TTC549 (cell line): ENCODE results near the gene ARHGAP19.

ENCODE experiments used
- FAIRE-seq: peaks from 2 replicates; lab custom pipeline; 2012; peaks lifted over from hg19 to GRCh38; lab: Jason Lieb, UNC

The ARHGAP19 gene

DNA sequence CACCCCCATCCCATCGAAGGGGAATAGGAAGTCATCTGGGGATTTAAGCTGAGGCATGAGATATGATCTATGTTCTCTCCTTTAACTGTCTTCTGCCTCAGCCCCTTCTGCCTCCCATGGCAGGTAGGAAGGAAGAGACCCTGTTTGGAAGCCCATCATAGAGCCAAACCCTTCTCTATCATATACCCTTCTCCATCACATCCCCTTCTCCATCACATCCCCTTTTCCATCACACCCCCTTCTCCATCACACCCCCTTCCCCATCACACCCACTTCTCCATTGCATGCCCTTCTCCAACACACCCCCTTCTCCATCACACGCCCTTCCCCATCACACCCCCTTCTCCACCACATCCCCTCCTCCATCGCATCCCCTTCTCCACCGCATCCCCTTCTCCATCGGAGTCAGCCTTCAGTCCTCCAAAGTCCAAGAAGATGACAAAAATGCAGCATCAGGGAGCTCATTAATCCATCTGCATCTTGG, 99.4 kb downstream of the ARHGAP19 start:
- FAIRE-seq = no peak

- FAIRE-seq = no peak
Observed at GRCh38 chr10:97190450-97190849, 102.0 kb downstream of the ARHGAP19 start.

- FAIRE-seq = no peak
Observed at GRCh38 chr10:97188261-97188711, 104.2 kb downstream of the ARHGAP19 start.

DNA sequence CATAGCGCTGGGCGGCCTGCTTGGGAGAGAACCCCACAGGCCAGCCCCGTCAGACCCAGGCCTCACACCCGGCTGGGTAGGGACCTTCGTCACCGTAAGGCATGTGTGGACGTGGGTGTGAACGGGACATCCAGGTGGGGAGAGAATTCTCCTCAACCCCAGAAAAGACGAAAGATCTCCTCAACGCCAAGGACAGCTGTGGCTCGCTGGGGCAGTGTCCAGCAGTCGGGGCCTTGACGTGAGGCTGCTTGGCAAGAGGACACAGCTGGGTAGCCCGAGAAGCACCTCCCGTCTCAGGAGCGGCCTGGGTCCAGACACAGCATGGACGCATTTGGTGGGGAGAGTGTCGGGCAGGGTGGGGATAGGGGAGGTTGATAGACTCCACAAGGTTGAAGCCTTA, 105.5 kb downstream of the ARHGAP19 start:
- no peak for FAIRE-seq

DNA sequence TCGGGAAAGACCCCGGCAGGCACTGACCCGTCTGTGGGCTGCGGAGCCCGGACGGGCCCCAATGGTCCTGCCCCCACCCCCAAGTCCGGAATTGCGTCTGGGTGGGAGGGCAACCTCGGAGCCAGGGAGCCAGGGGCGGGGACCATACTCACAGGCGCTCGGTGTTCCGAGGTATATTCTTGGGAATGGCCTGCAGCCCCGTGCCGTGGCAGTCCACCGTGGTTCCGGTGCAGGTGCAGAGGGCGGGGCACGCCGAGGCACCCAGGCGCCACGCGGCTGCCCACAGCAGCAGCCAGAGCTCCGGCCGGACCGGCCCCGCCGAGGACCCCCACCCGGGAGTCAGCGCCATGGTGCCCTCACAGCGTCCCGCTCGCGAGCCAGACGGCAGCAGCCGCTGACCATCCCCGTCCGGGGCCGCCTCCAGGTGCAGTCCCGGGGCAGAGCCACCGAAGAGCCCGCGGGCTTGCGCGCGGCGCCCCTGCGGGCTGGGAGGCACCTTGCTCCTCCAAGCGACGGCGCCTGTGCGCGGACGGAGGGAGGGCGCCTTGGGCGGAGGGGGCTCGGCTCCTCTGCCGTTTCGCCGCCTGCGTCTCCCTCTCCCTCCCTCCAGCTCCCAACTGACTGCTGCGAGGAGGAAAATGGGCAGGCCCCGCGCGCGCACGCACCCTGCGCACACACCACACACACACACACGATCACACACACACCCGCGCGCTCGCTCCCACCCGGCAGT, 106.9 kb downstream of the ARHGAP19 start, which contains the start of gene SLIT1:
Gene SLIT1, minus strand, starts transcription at position 634 of the 733 bp plus-strand sequence. Its CDS starts 285 bp downstream, at position 349.
- FAIRE-seq = no peak

GRCh38 chr10:97184971-97185325, 107.5 kb downstream of the ARHGAP19 start:
- FAIRE-seq = no peak

DNA sequence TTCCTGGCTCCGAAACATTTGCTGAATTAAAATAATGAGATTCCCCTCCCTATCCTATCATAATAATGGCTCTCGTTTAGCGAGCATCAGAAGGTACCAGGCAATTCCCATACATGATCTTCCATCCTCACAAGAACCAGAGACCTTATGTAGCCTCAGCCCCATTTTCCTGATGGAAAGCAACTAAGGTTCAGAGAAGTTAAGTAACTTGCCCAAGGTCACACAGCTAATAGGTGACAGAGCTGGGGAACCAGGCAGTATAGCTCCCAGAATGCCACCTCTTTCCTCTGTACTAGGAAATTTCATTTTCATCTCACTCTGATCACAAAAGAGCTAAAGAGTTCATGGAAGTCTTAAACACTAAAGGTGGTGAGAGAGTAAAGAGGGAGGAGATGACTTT, 109.1 kb downstream of the ARHGAP19 start:
- no peak for FAIRE-seq

DNA sequence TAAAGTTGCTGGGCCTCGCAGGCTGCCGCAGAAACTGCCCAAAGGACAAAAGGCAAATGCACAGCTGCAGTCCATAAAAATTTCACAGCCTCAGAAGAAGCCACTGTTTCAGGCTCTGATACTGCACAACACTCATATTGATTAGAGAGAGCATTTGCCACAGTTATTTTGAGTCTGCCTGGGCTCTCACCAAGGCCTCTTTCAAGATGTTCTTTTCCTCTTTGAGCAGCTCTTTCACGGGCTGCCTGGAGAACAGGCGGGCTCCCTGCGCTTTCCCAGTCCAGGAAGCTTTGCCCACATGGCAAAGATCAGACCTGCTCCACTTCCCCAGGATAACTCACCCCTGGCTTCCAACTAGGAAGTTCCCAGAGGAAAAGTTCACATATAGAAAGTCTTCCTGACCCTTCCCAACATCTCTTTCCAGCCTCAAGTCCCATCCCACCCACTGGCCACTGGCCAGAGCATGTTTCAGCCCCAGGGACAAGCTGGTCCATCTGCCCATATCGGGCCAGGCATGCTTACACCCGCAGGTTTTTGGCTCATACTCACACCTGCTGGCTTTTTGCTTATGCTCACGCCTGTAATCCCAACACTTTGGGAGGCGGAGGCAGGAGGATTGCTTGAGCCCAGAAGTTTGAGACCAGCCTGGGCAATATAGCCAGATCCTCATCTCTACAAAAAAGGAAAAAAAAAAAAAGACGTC, 110.0 kb downstream of the ARHGAP19 start:
- FAIRE-seq = no peak

- FAIRE-seq = no peak
Observed at GRCh38 chr10:97180986-97181385, 111.5 kb downstream of the ARHGAP19 start.

- FAIRE-seq = no peak
Observed at GRCh38 chr10:97180363-97180755, 112.1 kb downstream of the ARHGAP19 start.

DNA sequence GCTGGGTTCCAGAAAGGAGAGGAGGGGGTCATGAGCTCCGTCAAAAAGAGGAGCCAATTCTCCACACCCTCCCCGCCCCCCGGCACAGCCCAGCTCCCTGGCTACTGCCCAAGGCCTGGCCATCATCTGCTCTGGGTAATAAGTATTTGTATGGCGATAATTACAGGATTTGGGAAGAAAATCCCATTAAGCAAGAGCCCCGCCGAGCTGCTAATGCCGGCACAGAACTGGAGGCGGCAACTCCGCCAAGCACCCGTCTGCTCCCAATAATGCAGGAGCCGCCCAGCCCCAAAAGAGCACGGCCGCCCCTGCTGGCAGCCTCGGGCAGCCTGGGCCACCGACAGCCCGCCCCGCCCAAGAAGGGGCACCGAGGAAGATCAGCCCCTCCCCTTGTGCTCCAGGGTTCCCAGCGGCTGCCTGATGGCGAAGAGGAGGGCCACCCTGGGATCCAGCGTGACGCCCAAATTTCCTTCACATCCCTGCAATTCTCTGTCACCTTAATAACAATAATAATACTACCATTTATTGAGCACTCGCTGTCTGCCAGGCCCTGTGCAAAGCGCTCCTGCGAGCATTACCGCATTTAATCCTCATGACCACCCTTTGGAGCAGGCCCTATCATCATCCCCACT, 112.6 kb downstream of the ARHGAP19 start:
- FAIRE-seq = no peak

DNA sequence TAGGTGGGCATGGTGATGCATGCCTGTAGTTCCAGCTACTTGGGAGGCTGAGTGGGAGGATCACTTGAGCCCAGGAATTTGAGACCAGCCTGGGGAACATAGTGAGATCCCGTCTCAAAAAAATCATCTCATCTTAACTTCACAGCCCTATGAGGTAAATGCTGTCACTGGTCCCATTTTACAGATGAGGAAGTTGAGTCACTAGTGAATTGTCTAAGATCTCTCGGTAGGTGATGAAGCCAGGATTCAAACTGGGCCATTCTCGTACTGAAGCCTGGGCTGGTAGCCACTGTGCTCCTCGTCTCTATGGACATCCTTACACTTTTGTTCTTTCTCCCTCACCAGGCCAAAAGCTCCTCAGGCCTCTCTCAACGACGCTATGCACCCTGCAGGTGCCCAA, 113.1 kb downstream of the ARHGAP19 start:
- FAIRE-seq = no peak

DNA sequence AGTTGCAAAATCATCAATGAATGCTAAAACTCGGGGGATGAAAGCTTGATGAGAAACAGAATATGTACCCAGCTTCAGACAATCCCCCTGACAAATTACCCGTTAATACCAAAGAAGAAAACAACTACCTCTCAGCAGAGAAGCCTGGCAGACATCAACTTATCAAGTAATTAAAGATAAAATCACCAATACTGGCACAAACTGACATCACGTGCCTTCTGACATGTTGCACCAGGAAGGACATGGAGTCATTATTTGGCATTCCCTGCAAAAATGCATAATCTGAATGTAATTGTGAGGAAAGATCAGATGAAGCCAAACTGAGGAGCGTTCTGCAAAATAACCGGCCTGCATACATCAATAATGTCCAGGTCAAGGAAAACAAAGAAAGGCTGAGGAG, 114.4 kb downstream of the ARHGAP19 start:
- FAIRE-seq = no peak

DNA sequence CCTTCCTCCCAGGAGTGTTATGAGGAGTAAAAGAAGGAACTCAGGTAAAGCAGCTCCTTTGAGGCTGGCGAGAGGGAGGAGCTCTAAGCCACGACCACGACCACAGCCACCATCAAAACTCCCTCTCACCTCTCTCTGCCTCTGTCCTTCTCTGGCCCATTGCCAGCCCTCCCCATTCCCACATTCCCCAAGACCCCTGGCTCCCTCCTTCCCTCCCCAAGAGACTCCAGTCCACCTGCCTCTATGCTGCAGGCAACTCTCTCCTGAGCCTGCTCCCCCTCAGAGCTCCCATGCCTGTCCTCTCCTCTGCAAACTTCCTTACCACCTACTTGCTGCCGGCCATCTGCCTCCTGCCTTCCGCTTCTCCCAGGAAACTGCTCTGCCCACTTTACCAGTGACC, 116.2 kb downstream of the ARHGAP19 start:
- no peak for FAIRE-seq

DNA sequence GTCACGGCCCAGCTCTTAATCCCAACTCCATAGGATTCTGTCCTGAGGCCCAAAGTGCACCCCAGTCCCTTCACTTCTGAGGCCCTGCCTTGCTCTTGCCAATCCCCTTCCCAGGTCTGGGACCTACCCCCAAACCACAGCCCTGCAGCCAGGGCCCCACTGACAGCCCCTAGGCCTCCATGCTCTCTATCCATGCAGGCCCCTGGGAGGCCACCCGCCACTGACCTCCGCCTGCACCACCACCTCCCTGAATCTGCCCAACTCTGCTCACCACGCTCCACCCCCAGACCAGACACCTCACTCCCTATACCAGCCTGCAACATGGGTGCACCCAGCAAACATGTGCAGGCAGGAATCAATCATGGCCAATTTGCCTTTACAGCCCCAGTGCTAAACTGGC, 116.9 kb downstream of the ARHGAP19 start:
- no peak for FAIRE-seq

DNA sequence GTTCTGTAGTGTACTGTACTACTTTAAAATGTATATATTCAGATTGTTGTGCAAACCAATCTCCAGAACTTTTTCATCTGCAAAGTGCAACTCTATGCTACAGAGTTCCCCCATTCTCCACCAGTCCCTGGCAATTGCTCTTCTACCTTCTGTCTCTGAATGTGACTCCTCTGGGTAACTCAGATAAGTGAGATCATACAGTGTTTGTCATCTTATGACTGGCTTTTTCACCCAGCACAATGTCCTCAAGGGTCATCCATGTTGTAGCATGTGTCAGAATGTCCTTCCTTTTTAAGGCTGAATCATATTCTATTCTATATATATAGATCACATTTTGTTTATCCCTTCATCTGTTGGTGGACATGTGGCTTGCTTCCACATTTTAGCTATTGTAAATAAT, 117.5 kb downstream of the ARHGAP19 start:
- no peak for FAIRE-seq

DNA sequence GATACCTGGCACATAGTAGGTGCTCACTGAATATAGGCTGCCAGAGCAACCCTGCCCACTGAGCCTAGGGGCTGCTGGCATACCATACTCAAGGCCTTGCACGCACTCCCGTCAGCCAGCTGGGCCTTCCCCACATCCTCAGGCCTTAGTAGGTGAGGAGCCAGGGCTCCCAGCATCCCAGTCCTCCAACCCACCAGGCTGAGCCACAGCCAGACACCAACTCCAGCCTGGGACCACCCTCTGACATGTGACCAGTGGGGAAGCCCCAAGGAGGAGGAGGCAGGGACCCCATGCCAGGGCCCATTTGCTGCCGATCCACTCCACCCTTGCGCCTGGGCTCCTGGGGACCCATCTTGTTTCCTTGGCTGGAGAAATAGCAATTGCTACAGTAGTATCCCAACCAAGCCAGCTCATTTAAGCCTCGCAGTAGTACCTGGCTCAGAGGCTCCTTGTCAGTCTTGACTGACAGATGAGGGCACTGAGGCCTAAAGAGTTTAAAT, 118.1 kb downstream of the ARHGAP19 start:
- no peak for FAIRE-seq

GRCh38 chr10:97173036-97173435, 119.4 kb downstream of the ARHGAP19 start:
- no peak for FAIRE-seq
